ENCODE measurements around the gene TBL3. TPM values are rescaled to one million over a fixed set of nuclear protein-coding genes. Genes with fewer than 3 reads are reported as not detected.

Gene TBL3
- polyA plus RNA-seq, 1 donor from 2014 or later, result 21.4 TPM

- H3K36me3 ChIP-seq (ENCODE audit: insufficient read depth, low read length), result no peaks in the 10 kb centered on the region
- TF ChIP-seq SMC3 (conservative IDR thresholded peaks at IDR 0.05; ENCODE audit: poor library complexity) (no peak), POLR2AphosphoS5 (IDR thresholded peaks at IDR 0.05) (no peak), TAF1 (IDR thresholded peaks at IDR 0.05; ENCODE audit: low read depth) (no peak), MXI1 (conservative IDR thresholded peaks at IDR 0.05; ENCODE audit: poor library complexity, severe bottlenecking) (no peak), EP300 (conservative IDR thresholded peaks at IDR 0.05; ENCODE audit: poor library complexity, severe bottlenecking) (no peak), CTCF (IDR thresholded peaks at IDR 0.05; ENCODE audit: poor library complexity, severe bottlenecking) (no peak), REST (IDR thresholded peaks at IDR 0.05; ENCODE audit: borderline replicate concordance) (no peak), EZH2 (IDR thresholded peaks at IDR 0.05; ENCODE audit: borderline replicate concordance, insufficient read depth, low read length, poor library complexity, severe bottlenecking) (no peak)
- H4K20me1 ChIP-seq (ENCODE audit: insufficient read depth), result no peaks in the 10 kb centered on the region
- no peaks in the 10 kb centered on the region for H3K9me2 ChIP-seq (ENCODE audit: insufficient read depth, low read length)
- peaks cover 5% of the 10 kb centered on the region for H3K79me2 ChIP-seq (replicated peaks; ENCODE audit: insufficient read depth, low read length)
- no peak overlapping the region for H3K4me2 ChIP-seq (ENCODE audit: low read length)
- no peak overlapping the region for H3K9ac ChIP-seq (ENCODE audit: low read length)
- no peak overlapping the region for H2AFZ ChIP-seq (ENCODE audit: low read depth, low read length)
- H3K4me3 ChIP-seq (ENCODE audit: low read length), result no peak overlapping the region
- no peaks in the 10 kb centered on the region for H3K9me3 ChIP-seq (ENCODE audit: low read length)
- H3K27ac ChIP-seq (ENCODE audit: low read length), result no peak overlapping the region
- H3K27me3 ChIP-seq (ENCODE audit: insufficient read depth, low read depth, low read length), result peaks cover 11% of the 10 kb centered on the region
- H3F3A ChIP-seq (ENCODE audit: insufficient read depth, low read length, poor library complexity, severe bottlenecking), result no peaks in the 10 kb centered on the region
Observed at GRCh38 chr16:1974157-1975070, 2.6 kb downstream of the TBL3 start.

GRCh38 chr16:1975432-1976215 is 3.8 kb downstream of the TBL3 start:
- Histone ChIP-seq H3K9me3 (ENCODE audit: low read length) (no peaks in the 10 kb centered on the region), H3K9me2 (ENCODE audit: insufficient read depth, low read length) (no peaks in the 10 kb centered on the region), H3K4me2 (ENCODE audit: low read length) (no peak overlapping the region), H3K27me3 (ENCODE audit: insufficient read depth, low read depth, low read length) (peaks cover 23% of the 10 kb centered on the region), H3K27ac (ENCODE audit: low read length) (no peak overlapping the region), H3K79me2 (replicated peaks; ENCODE audit: insufficient read depth, low read length) (peaks cover 5% of the 10 kb centered on the region), H3K9ac (ENCODE audit: low read length) (no peak overlapping the region), H3K4me3 (ENCODE audit: low read length) (no peak overlapping the region), H4K20me1 (ENCODE audit: insufficient read depth) (no peaks in the 10 kb centered on the region), H3K36me3 (ENCODE audit: insufficient read depth, low read length) (no peaks in the 10 kb centered on the region), H2AFZ (ENCODE audit: low read depth, low read length) (no peak overlapping the region), H3F3A (ENCODE audit: insufficient read depth, low read length, poor library complexity, severe bottlenecking) (no peaks in the 10 kb centered on the region)
- no peak for TF ChIP-seq POLR2AphosphoS5 (IDR thresholded peaks at IDR 0.05)
- TF ChIP-seq CTCF (IDR thresholded peaks at IDR 0.05; ENCODE audit: poor library complexity, severe bottlenecking), result no peak
- no peak for TF ChIP-seq REST (IDR thresholded peaks at IDR 0.05; ENCODE audit: borderline replicate concordance)
- no peak for TF ChIP-seq RAD21 (conservative IDR thresholded peaks at IDR 0.05)
- TF ChIP-seq TAF1 (IDR thresholded peaks at IDR 0.05; ENCODE audit: low read depth), result no peak
- no peak for TF ChIP-seq EP300 (conservative IDR thresholded peaks at IDR 0.05; ENCODE audit: poor library complexity, severe bottlenecking)
- no peak for TF ChIP-seq EZH2 (IDR thresholded peaks at IDR 0.05; ENCODE audit: borderline replicate concordance, insufficient read depth, low read length, poor library complexity, severe bottlenecking)
- TF ChIP-seq SMC3 (conservative IDR thresholded peaks at IDR 0.05; ENCODE audit: poor library complexity), result no peak
- no peak for TF ChIP-seq MXI1 (conservative IDR thresholded peaks at IDR 0.05; ENCODE audit: poor library complexity, severe bottlenecking)

Data from neural cell (in vitro differentiated cells).